DOHH2 (cell line): ENCODE results near the gene ARAP1.

Experiments
- CTCF ChIP-seq: fragments of 200-600 bp; sonication (generic); IDR thresholded peaks from one replicate; pipeline ENCODE4 v1.5.1; 2014; ENCODE audit warnings: antibody characterized with exemption, mild to moderate bottlenecking, low read depth, low read length; ENCODE audit not compliant: poor library complexity, severe bottlenecking
- EZH2phosphoT487 ChIP-seq: fragments of 200-600 bp; sonication (generic); IDR thresholded peaks from 2 replicates; pipeline ENCODE4 v1.6.1; 2017; ENCODE audit warnings: borderline replicate concordance, mild to moderate bottlenecking, antibody characterized with exemption, low read length, moderate library complexity, mixed read lengths

- TF ChIP-seq CTCF (no peak), EZH2phosphoT487 (no peak)
Observed at GRCh38 chr11:72702096-72702495, 50.1 kb downstream of the ARAP1 start.
